Uterus (tissue), 2 donors: ENCODE data around the gene NFKBIZ.

Experiments used
- CTCF ChIP-seq, 4 experiments: fragments of 200-600 bp in 2 of 4; fragments of 450-650 bp in 2 of 4; sonication (generic) in 2 of 4; IDR thresholded peaks; one replicate each; pipeline ENCODE4 v1.5.1; 2016 to 2019; ENCODE audit warnings: antibody characterized with exemption in 4 of 4, mild to moderate bottlenecking in 2 of 4, moderate library complexity in 1 of 4
- POLR2A ChIP-seq, 2 donors: fragments of 450-650 bp; IDR thresholded peaks; one replicate each; pipeline ENCODE4 v1.6.1; 2016; ENCODE audit warnings: antibody characterized with exemption in 2 of 2, mild to moderate bottlenecking in 1 of 2, moderate library complexity in 1 of 2

- TF ChIP-seq CTCF (IDR thresholded peaks at IDR 0.05) = no peak
- no peak for TF ChIP-seq POLR2A (IDR thresholded peaks at IDR 0.05)
Observed at GRCh38 chr3:101900316-101900715, 51.0 kb downstream of the NFKBIZ start.
